ENCODE results near the gene TEFM. TPM values are rescaled to one million over a fixed set of nuclear protein-coding genes. Genes with fewer than 3 reads are reported as not detected.
"Not testable (repeated sequence)": the region's sequence is repeated elsewhere in the genome, so short reads cannot be mapped to it uniquely, and the experiment has no call there.

Gene TEFM
- total and polyA plus RNA-seq, 2 donors (not counting 3 experiments of a cell fraction or from before 2014, with no cell fraction given): 4.8 to 12.7 TPM

- no peak overlapping the region for H2AFZ ChIP-seq (ENCODE audit: low read depth, low read length)
- intact Hi-C loops (cut with micrococcal nuclease): no loop called here
- no TSS peak for BruUV-seq (replicated peaks)
- H3K4me2 ChIP-seq (ENCODE audit: insufficient read depth, low read length): no peak overlapping the region
- no peaks in the 10 kb centered on the region for H3K36me3 ChIP-seq (ENCODE audit: control insufficient read depth in 2 of 2, extremely low read depth in 1 of 2, insufficient read depth in 2 of 2, low read length in 2 of 2)
- H3K4me3 ChIP-seq (replicated peaks in 1 of 3; ENCODE audit: insufficient read depth in 1 of 3, low read depth in 1 of 3, low read length in 3 of 3): no peak overlapping the region
- H4K20me1 ChIP-seq (replicated peaks; ENCODE audit: control insufficient read depth, extremely low read depth, insufficient read depth, low read length): no peaks in the 10 kb centered on the region
- no peak overlapping the region for H3K27ac ChIP-seq (ENCODE audit: insufficient read depth, low read depth, low read length)
- ChIA-PET POLR2A (interaction anchor here (0.5 kb wide), 1 partner anchor 13 kb away, joined by 5 read pairs; no protein-coding TSS in a partner anchor), CTCF (interaction anchor here (0.8 to 1.2 kb wide), 2 partner anchors 10 to 21 kb away, joined by 3 to 4 read pairs; partner anchors contain the start of gene TEFM)
- dilution Hi-C loops (cut with MboI; ENCODE audit: extremely low pct_ligation_motif_present, low sequenced_read_pairs): no loop called here
- H3K27me3 ChIP-seq (ENCODE audit: control insufficient read depth in 2 of 2, insufficient read depth in 2 of 2, low read length in 2 of 2): peaks cover 0 to 2% of the 10 kb centered on the region in 2 experiments
- DNase-seq (ENCODE audit: low read depth, low spot score): no peak
- H3K9me1 ChIP-seq (replicated peaks; ENCODE audit: control insufficient read depth, extremely low read depth, insufficient read depth, low read length): no peaks in the 10 kb centered on the region
- no peaks in the 10 kb centered on the region for H3K9me3 ChIP-seq (replicated peaks; ENCODE audit: control insufficient read depth, insufficient read depth, low read length)
- no peak for TF ChIP-seq MAX (IDR thresholded peaks at IDR 0.05; ENCODE audit: insufficient read depth, insufficient read length)
- no peak overlapping the region for H3K9ac ChIP-seq (replicated peaks; ENCODE audit: extremely low read depth, insufficient read depth, low read length)
- H3K4me1 ChIP-seq (ENCODE audit: control insufficient read depth, extremely low read depth, insufficient read depth, low read length): peaks cover 10% of the 10 kb centered on the region
- no peaks in the 10 kb centered on the region for H3K79me2 ChIP-seq (ENCODE audit: control insufficient read depth, insufficient read depth, low read length)
- no peak for FAIRE-seq
Measured at GRCh38 chr17:30915833-30916611, 10.0 kb upstream of the TEFM start.

- ChIA-PET POLR2A (no interaction called here), CTCF (no interaction called here)
- no peak for DNase-seq (ENCODE audit: low read depth, low spot score)
- H3K4me1 ChIP-seq (ENCODE audit: control insufficient read depth, extremely low read depth, insufficient read depth, low read length): no peaks in the 10 kb centered on the region
- no peak overlapping the region for H3K27ac ChIP-seq (ENCODE audit: insufficient read depth, low read depth, low read length)
- no peaks in the 10 kb centered on the region for H3K9me1 ChIP-seq (replicated peaks; ENCODE audit: control insufficient read depth, extremely low read depth, insufficient read depth, low read length)
- no peaks in the 10 kb centered on the region for H3K79me2 ChIP-seq (ENCODE audit: control insufficient read depth, insufficient read depth, low read length)
- peaks cover 0 to 2% of the 10 kb centered on the region in 2 experiments for H3K27me3 ChIP-seq (ENCODE audit: control insufficient read depth in 2 of 2, insufficient read depth in 2 of 2, low read length in 2 of 2)
- H3K9ac ChIP-seq (replicated peaks; ENCODE audit: extremely low read depth, insufficient read depth, low read length): no peak overlapping the region
- BruUV-seq (replicated peaks): no TSS peak
- H2AFZ ChIP-seq (ENCODE audit: low read depth, low read length): no peak overlapping the region
- H4K20me1 ChIP-seq (replicated peaks; ENCODE audit: control insufficient read depth, extremely low read depth, insufficient read depth, low read length): no peaks in the 10 kb centered on the region
- H3K36me3 ChIP-seq (ENCODE audit: control insufficient read depth in 2 of 2, extremely low read depth in 1 of 2, insufficient read depth in 2 of 2, low read length in 2 of 2): no peaks in the 10 kb centered on the region
- H3K4me2 ChIP-seq (ENCODE audit: insufficient read depth, low read length): no peak overlapping the region
- no peak overlapping the region for H3K4me3 ChIP-seq (replicated peaks in 1 of 3; ENCODE audit: insufficient read depth in 1 of 3, low read depth in 1 of 3, low read length in 3 of 3)
- dilution Hi-C loops (cut with MboI; ENCODE audit: extremely low pct_ligation_motif_present, low sequenced_read_pairs): no loop called here
- no peak for FAIRE-seq
- TF ChIP-seq EZH2 (IDR thresholded peaks at IDR 0.05; ENCODE audit: borderline replicate concordance, low read depth, low read length, severe bottlenecking) (no peak), MYC (IDR thresholded peaks at IDR 0.05; ENCODE audit: low read depth, low read length) (no peak), FOS (IDR thresholded peaks at IDR 0.05; ENCODE audit: borderline replicate concordance, insufficient read depth, low read length) (no peak), MAX (IDR thresholded peaks at IDR 0.05; ENCODE audit: insufficient read depth, insufficient read length) (no peak), CTCF (IDR thresholded peaks at IDR 0.05; ENCODE audit: extremely low read depth in 1 of 2, insufficient read depth in 1 of 2, low read depth in 1 of 2, low read length in 2 of 2) (no peak)
- intact Hi-C loops (cut with micrococcal nuclease): no loop called here
- H3K9me3 ChIP-seq (replicated peaks; ENCODE audit: control insufficient read depth, insufficient read depth, low read length): no peaks in the 10 kb centered on the region
Measured at GRCh38 chr17:30913955-30914354, 7.9 kb upstream of the TEFM start.

- H2AFZ ChIP-seq (ENCODE audit: low read depth, low read length); H3K4me3 ChIP-seq (replicated peaks in 1 of 3; ENCODE audit: insufficient read depth in 1 of 3, low read depth in 1 of 3, low read length in 3 of 3); dilution Hi-C loops (cut with MboI; ENCODE audit: extremely low pct_ligation_motif_present, low sequenced_read_pairs); DNase-seq (ENCODE audit: low read depth, low spot score); H3K27ac ChIP-seq (ENCODE audit: insufficient read depth, low read depth, low read length); BruUV-seq (replicated peaks); H3K36me3 ChIP-seq (ENCODE audit: control insufficient read depth in 2 of 2, extremely low read depth in 1 of 2, insufficient read depth in 2 of 2, low read length in 2 of 2); H3K27me3 ChIP-seq (ENCODE audit: control insufficient read depth in 2 of 2, insufficient read depth in 2 of 2, low read length in 2 of 2); H3K79me2 ChIP-seq (ENCODE audit: control insufficient read depth, insufficient read depth, low read length); H3K9ac ChIP-seq (replicated peaks; ENCODE audit: extremely low read depth, insufficient read depth, low read length); H3K9me1 ChIP-seq (replicated peaks; ENCODE audit: control insufficient read depth, extremely low read depth, insufficient read depth, low read length); H3K9me3 ChIP-seq (replicated peaks; ENCODE audit: control insufficient read depth, insufficient read depth, low read length); H3K4me2 ChIP-seq (ENCODE audit: insufficient read depth, low read length); intact Hi-C loops (cut with micrococcal nuclease); H4K20me1 ChIP-seq (replicated peaks; ENCODE audit: control insufficient read depth, extremely low read depth, insufficient read depth, low read length); H3K4me1 ChIP-seq (ENCODE audit: control insufficient read depth, extremely low read depth, insufficient read depth, low read length); POLR2A ChIA-PET; FAIRE-seq: not testable (repeated sequence)
- CTCF ChIA-PET: interaction anchor here (2.3 kb wide), 1 partner anchor 14 kb away, joined by 4 read pairs; no protein-coding TSS in a partner anchor
Measured at GRCh38 chr17:30910151-30910550, 4.1 kb upstream of the TEFM start.

All from endothelial cell of umbilical vein (primary cell).